Hepatocyte (in vitro differentiated cells): ENCODE measurements around the gene AHCY. TPM values are rescaled to one million over a fixed set of nuclear protein-coding genes. Genes with fewer than 3 reads are reported as not detected.

ENCODE experiments used
- DNase-seq: peaks from one replicate; pipeline ENCODE4 v3.0.0-alpha.2; 2016; ENCODE audit warnings: low spot score
- H2AFZ ChIP-seq: fragments of 200-600 bp; sonication (generic); 2 replicates; pipeline ENCODE4 v1.6.0; 2016; ENCODE audit warnings: antibody characterized with exemption, mild to moderate bottlenecking
- H3K27ac ChIP-seq: fragments of 200-600 bp; sonication (generic); 2 replicates; pipeline ENCODE4 v1.5.1; 2016; ENCODE audit warnings: mild to moderate bottlenecking
- H3K27me3 ChIP-seq: fragments of 200-600 bp; sonication (generic); 2 replicates; pipeline ENCODE4 v1.6.1; 2016
- H3K36me3 ChIP-seq: fragments of 200-600 bp; sonication (generic); replicated peaks from 2 replicates; pipeline ENCODE4 v1.5.1; 2016; ENCODE audit warnings: low read depth; ENCODE audit not compliant: insufficient read depth
- H3K4me1 ChIP-seq: fragments of 200-600 bp; sonication (generic); 2 replicates; pipeline ENCODE4 v1.5.1; 2016; ENCODE audit warnings: mild to moderate bottlenecking, moderate library complexity; ENCODE audit not compliant: insufficient read depth
- H3K4me2 ChIP-seq: fragments of 200-600 bp; sonication (generic); 2 replicates; pipeline ENCODE4 v1.6.0; 2016
- H3K4me3 ChIP-seq: fragments of 200-600 bp; sonication (generic); 2 replicates; pipeline ENCODE4 v1.5.1; 2016; ENCODE audit warnings: mild to moderate bottlenecking
- H3K79me2 ChIP-seq: fragments of 200-600 bp; sonication (generic); 2 replicates; pipeline ENCODE4 v1.6.0; 2017; ENCODE audit warnings: mild to moderate bottlenecking
- H3K9me2 ChIP-seq: fragments of 200-600 bp; sonication (generic); replicated peaks from 2 replicates; pipeline ENCODE4 v1.6.0; 2017; ENCODE audit warnings: mild to moderate bottlenecking; ENCODE audit not compliant: insufficient read depth
- H3K9me3 ChIP-seq: fragments of 200-600 bp; sonication (generic); 2 replicates; pipeline ENCODE4 v1.5.1; 2016; ENCODE audit warnings: low read depth, mild to moderate bottlenecking
- H4K20me1 ChIP-seq: fragments of 200-600 bp; sonication (generic); 2 replicates; pipeline ENCODE4 v1.6.0; 2016; ENCODE audit warnings: mild to moderate bottlenecking; ENCODE audit not compliant: insufficient read depth, poor library complexity, severe bottlenecking
- EZH2 ChIP-seq: fragments of 200-600 bp; sonication (generic); IDR thresholded peaks from 2 replicates; pipeline ENCODE4 v1.6.1; 2016; ENCODE audit warnings: antibody characterized with exemption, mild to moderate bottlenecking, borderline replicate concordance
- EZH2phosphoT487 ChIP-seq: fragments of 200-600 bp; sonication (generic); IDR thresholded peaks from one replicate; pipeline ENCODE4 v1.6.1; 2018; ENCODE audit warnings: antibody characterized with exemption, mild to moderate bottlenecking, low read depth, moderate library complexity; ENCODE audit not compliant: unreplicated experiment, severe bottlenecking
- WGBS: methylation state at CpG from one replicate; pipeline ENCODE4 v1.1.6; 2016; ENCODE audit warnings: low lambda C conversion rate; ENCODE audit errors: missing lambda C conversion rate; 5-methylcytosine and 5-hydroxymethylcytosine counted together
- polyA plus RNA-seq: library from polyadenylated mRNA; unstranded; fragments of >200 nt; fragmentation: Nextera tagmentation; extraction: Ambion mirVana; gene quantifications from 2 replicates; pipeline ENCODE4 v1.2.1, GENCODE V29; 2016
- total RNA-seq: library from RNA; depleted of rRNA; stranded (reverse); fragments of >200 nt; gene quantifications from 2 replicates; pipeline ENCODE4 v1.2.3, GENCODE V29; 2014
- TF ChIP-seq, protein P1 (sequence below): fragments of 200-600 bp; sonication (generic); IDR thresholded peaks from 2 replicates; pipeline ENCODE4 v1.5.1; 2016; ENCODE audit warnings: antibody characterized with exemption, mild to moderate bottlenecking; ENCODE audit not compliant: poor library complexity

Gene AHCY
- total and polyA plus RNA-seq, 2 experiments from 2014 or later = 81.1 to 124 TPM

- Histone ChIP-seq H3K4me2 (no peak overlapping the region), H3K27ac (no peak overlapping the region), H3K4me3 (no peak overlapping the region), H3K27me3 (no peaks in the 10 kb centered on the region), H3K9me3 (no peaks in the 10 kb centered on the region), H3K9me2 (no peaks in the 10 kb centered on the region), H4K20me1 (peaks cover 7% of the 10 kb centered on the region), H3K79me2 (peaks cover 49% of the 10 kb centered on the region), H2AFZ (no peak overlapping the region), H3K36me3 (no peaks in the 10 kb centered on the region), H3K4me1 (peaks cover under 1% of the 10 kb centered on the region)
- TF ChIP-seq EZH2 (no peak), EZH2phosphoT487 (no peak)
- TF ChIP-seq, protein P1, sequence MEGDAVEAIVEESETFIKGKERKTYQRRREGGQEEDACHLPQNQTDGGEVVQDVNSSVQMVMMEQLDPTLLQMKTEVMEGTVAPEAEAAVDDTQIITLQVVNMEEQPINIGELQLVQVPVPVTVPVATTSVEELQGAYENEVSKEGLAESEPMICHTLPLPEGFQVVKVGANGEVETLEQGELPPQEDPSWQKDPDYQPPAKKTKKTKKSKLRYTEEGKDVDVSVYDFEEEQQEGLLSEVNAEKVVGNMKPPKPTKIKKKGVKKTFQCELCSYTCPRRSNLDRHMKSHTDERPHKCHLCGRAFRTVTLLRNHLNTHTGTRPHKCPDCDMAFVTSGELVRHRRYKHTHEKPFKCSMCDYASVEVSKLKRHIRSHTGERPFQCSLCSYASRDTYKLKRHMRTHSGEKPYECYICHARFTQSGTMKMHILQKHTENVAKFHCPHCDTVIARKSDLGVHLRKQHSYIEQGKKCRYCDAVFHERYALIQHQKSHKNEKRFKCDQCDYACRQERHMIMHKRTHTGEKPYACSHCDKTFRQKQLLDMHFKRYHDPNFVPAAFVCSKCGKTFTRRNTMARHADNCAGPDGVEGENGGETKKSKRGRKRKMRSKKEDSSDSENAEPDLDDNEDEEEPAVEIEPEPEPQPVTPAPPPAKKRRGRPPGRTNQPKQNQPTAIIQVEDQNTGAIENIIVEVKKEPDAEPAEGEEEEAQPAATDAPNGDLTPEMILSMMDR = no peak
- 98% methylated on average over 24 of the region's 24 CpGs for WGBS
- no peak for DNase-seq
These were observed 7.9 kb downstream of the AHCY start for GRCh38 chr20:34295284-34295683.

- Histone ChIP-seq H3K27ac (no peak overlapping the region), H3K4me2 (no peak overlapping the region), H3K4me1 (no peaks in the 10 kb centered on the region), H4K20me1 (peaks cover 7% of the 10 kb centered on the region), H3K79me2 (peaks cover 42% of the 10 kb centered on the region), H3K9me2 (no peaks in the 10 kb centered on the region), H3K36me3 (no peaks in the 10 kb centered on the region), H3K27me3 (no peaks in the 10 kb centered on the region), H2AFZ (no peak overlapping the region), H3K4me3 (no peak overlapping the region), H3K9me3 (no peaks in the 10 kb centered on the region)
- no peak for DNase-seq
- TF ChIP-seq, protein P1 = no peak
- TF ChIP-seq EZH2phosphoT487 = no peak
- no peak for TF ChIP-seq EZH2
- 97% methylated on average over 7 of the region's 7 CpGs for WGBS
These were observed 8.6 kb downstream of the AHCY start for GRCh38 chr20:34294563-34294962.

- Histone ChIP-seq H3K27me3 (no peaks in the 10 kb centered on the region), H3K9me3 (no peaks in the 10 kb centered on the region), H3K36me3 (no peaks in the 10 kb centered on the region), H3K4me3 (no peak overlapping the region), H4K20me1 (peaks cover 7% of the 10 kb centered on the region), H2AFZ (no peak overlapping the region), H3K4me2 (no peak overlapping the region), H3K27ac (no peak overlapping the region), H3K79me2 (peaks cover 32% of the 10 kb centered on the region), H3K9me2 (no peaks in the 10 kb centered on the region), H3K4me1 (no peaks in the 10 kb centered on the region)
- TF ChIP-seq EZH2 = no peak
- TF ChIP-seq EZH2phosphoT487 = no peak
- TF ChIP-seq, protein P1 = no peak
- 92% methylated on average over 7 of the region's 7 CpGs for WGBS
- DNase-seq = no peak
These were observed 9.6 kb downstream of the AHCY start for GRCh38 chr20:34293589-34293988.

- H4K20me1 ChIP-seq = peaks cover 7% of the 10 kb centered on the region
- no peaks in the 10 kb centered on the region for H3K9me3 ChIP-seq
- H3K27ac ChIP-seq = no peak overlapping the region
- H3K79me2 ChIP-seq = peaks cover 30% of the 10 kb centered on the region
- no peak for DNase-seq
- TF ChIP-seq, protein P1 = no peak
- no peak for TF ChIP-seq EZH2phosphoT487
- TF ChIP-seq EZH2 = no peak
- no peak overlapping the region for H3K4me3 ChIP-seq
- WGBS = 99% methylated on average over 5 of the region's 5 CpGs
- no peaks in the 10 kb centered on the region for H3K4me1 ChIP-seq
- no peaks in the 10 kb centered on the region for H3K9me2 ChIP-seq
- no peaks in the 10 kb centered on the region for H3K36me3 ChIP-seq
- H3K27me3 ChIP-seq = no peaks in the 10 kb centered on the region
- H3K4me2 ChIP-seq = no peak overlapping the region
- H2AFZ ChIP-seq = no peak overlapping the region
These were observed 10.0 kb downstream of the AHCY start for GRCh38 chr20:34293119-34293518.
